CD8-positive, alpha-beta memory T cell (primary cell): ENCODE results near the gene ACTR1B. TPM values are rescaled to one million over a fixed set of nuclear protein-coding genes. Genes with fewer than 3 reads are reported as not detected.
A peak's percentile ranks its signal among the peaks of the same experiment; 100 is the strongest.

Source experiments
- CTCF ChIA-PET: fragments of 350-600 bp; sonication (Branson Sonifier 250); formaldehyde crosslinking; loops from one replicate; lab custom pipeline; 2021; ENCODE audit warnings: antibody characterized with exemption; lab: Charles Lee
- POLR2A ChIA-PET: fragments of 350-600 bp; sonication (Branson Sonifier 250); formaldehyde crosslinking; loops from one replicate; lab custom pipeline; 2021; ENCODE audit warnings: antibody characterized with exemption; lab: Charles Lee
- DNase-seq, 5 donors: peaks; one replicate each; pipeline versions ENCODE4 v3.0.0 to v3.0.0-alpha.2; 2020 to 2022; ENCODE audit warnings: mixed read lengths in 1 of 5
- H3K27ac ChIP-seq: one replicate; pipeline ENCODE4 v1.7.0; 2013; ENCODE audit warnings: low read depth, mild to moderate bottlenecking, low read length, moderate library complexity
- H3K27me3 ChIP-seq: 2 replicates; pipeline ENCODE4 v1.7.0; 2013; ENCODE audit warnings: low read length, mild to moderate bottlenecking; ENCODE audit not compliant: insufficient read depth, poor library complexity, severe bottlenecking
- H3K36me3 ChIP-seq: 2 replicates; pipeline ENCODE4 v1.7.0; 2013; ENCODE audit warnings: mild to moderate bottlenecking, low read length, moderate library complexity; ENCODE audit not compliant: insufficient read depth
- H3K4me1 ChIP-seq: 2 replicates; pipeline ENCODE4 v1.7.0; 2013; ENCODE audit warnings: mild to moderate bottlenecking, low read length, moderate library complexity; ENCODE audit not compliant: insufficient read depth
- H3K4me3 ChIP-seq: 2 replicates; pipeline ENCODE4 v1.7.0; 2013; ENCODE audit warnings: mild to moderate bottlenecking, low read length
- H3K9me3 ChIP-seq: 2 replicates; pipeline ENCODE4 v1.7.0; 2013; ENCODE audit warnings: mild to moderate bottlenecking, low read length
- H3K27ac Mint-ChIP-seq, 8 donors: one replicate each; pipeline ENCODE4 v1.8.0; 2020 to 2021; ENCODE audit warnings: mixed read lengths in 8 of 8, mild to moderate bottlenecking in 6 of 8, inconsistent platforms in 3 of 8, moderate library complexity in 3 of 8
- H3K27me3 Mint-ChIP-seq, 2 donors: one replicate each; pipeline ENCODE4 v1.8.0; 2020 to 2021; ENCODE audit warnings: mixed read lengths in 2 of 2, mild to moderate bottlenecking in 1 of 2, moderate library complexity in 1 of 2
- H3K36me3 Mint-ChIP-seq, 3 donors: one replicate each; pipeline ENCODE4 v1.8.0; 2020 to 2021; ENCODE audit warnings: mixed read lengths in 3 of 3, inconsistent platforms in 1 of 3, mild to moderate bottlenecking in 1 of 3
- H3K4me1 Mint-ChIP-seq, 3 donors: one replicate each; pipeline ENCODE4 v1.8.0; 2020 to 2021; ENCODE audit warnings: mixed read lengths in 3 of 3, inconsistent platforms in 1 of 3, mild to moderate bottlenecking in 1 of 3
- H3K4me3 Mint-ChIP-seq, 7 donors: one replicate each; pipeline ENCODE4 v1.8.0; 2020 to 2021; ENCODE audit warnings: mixed read lengths in 7 of 7, mild to moderate bottlenecking in 6 of 7, moderate library complexity in 4 of 7, inconsistent platforms in 2 of 7
- H3K9me3 Mint-ChIP-seq, 5 donors: one replicate each; pipeline ENCODE4 v1.8.0; 2020 to 2022; ENCODE audit warnings: mixed read lengths in 5 of 5, mild to moderate bottlenecking in 3 of 5, moderate library complexity in 2 of 5, inconsistent platforms in 1 of 5
- polyA plus RNA-seq: library from polyadenylated mRNA; unstranded; fragments of 300-500 nt; fragmentation: Illumina TruSeq; gene quantifications from one replicate; pipeline ENCODE4 v1.2.3, GENCODE V29; 2021
- total RNA-seq, 2 experiments: library from RNA; stranded (reverse); gene quantifications; one replicate each; pipeline ENCODE4 v1.2.3, GENCODE V29; 2021

The ACTR1B gene
- total and polyA plus RNA-seq, 3 experiments from 2014 or later: 16.5 to 80.6 (median 76.6) TPM

DNA sequence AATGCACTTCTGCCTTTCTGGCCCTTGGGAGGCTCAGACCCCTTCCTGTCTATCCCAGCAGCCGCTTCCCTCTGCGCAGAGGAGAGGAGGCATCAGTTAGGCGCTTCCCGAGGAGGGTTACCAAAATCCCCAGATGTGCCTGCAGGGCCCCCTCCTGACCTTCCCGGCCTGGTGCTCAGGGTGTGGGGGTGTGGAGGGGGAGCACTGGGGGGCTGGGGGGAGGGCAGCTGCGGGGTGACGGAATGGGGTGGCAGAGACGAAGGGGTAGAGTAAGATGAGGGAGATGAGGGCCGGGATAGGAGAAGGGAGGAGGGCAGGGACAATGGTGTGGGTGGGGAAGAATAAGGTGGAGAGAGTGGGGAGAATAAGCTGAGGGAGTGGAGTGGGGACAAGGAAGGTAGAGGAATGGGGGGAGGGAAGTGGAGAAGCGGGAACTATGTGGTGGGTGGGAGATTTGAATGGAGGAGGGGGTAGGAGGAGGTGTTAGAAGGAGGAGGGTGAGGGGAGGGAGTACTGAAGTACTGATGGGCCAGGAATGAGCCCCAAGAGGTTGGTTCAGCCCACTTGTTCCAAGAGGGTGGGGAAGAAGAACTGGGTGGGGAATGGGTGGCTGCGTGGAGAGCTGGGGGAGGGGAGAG, 43.0 kb upstream of the ACTR1B start:
- Mint-ChIP-seq H3K36me3 (peaks cover 0 to 1% (median 0%) of the 10 kb centered on the region in 3 donors), H3K27me3 (peaks cover 5% of the 10 kb centered on the region in 2 donors), H3K9me3 (no peaks in the 10 kb centered on the region), H3K4me3 (no peak overlapping the region), H3K4me1 (peaks cover 17 to 22% (median 20%) of the 10 kb centered on the region in 3 donors), H3K27ac (no peak overlapping the region)
- Histone ChIP-seq H3K27ac (no peak overlapping the region), H3K36me3 (no peaks in the 10 kb centered on the region), H3K9me3 (no peaks in the 10 kb centered on the region), H3K4me3 (no peak overlapping the region), H3K4me1 (peaks cover 19% of the 10 kb centered on the region), H3K27me3 (no peaks in the 10 kb centered on the region)
- ChIA-PET POLR2A (no interaction called here), CTCF (interaction anchor here (0.6 to 16.2 kb wide), 5 partner anchors 9 to 43 kb away, joined by 3 to 301 read pairs (median 7); partner anchors contain the start of gene ACTR1B)
- no peak for DNase-seq

DNA sequence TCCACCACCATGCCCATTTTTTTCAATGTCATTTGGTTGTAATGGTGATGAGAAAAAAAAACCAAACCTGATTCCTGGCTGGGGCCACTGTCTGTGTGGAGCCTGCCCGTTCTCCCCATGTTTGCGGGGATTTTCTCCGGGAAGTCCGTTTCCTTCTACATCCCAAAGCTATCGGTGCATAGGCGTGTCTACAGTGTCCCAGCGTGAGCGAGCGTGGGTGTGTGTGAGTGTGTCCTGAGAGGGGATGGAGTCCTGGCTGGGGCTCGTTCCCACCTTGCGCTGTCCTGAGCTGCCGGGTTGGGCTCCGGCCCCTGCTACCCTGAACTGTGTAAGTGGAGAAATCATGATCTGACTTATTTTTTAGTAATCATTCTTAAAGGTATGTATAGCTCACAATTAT, 42.3 kb upstream of the ACTR1B start:
- H3K27ac Mint-ChIP-seq: no peak overlapping the region
- Histone ChIP-seq H3K27me3 (no peaks in the 10 kb centered on the region), H3K36me3 (no peaks in the 10 kb centered on the region), H3K27ac (no peak overlapping the region), H3K4me3 (no peak overlapping the region), H3K9me3 (no peaks in the 10 kb centered on the region), H3K4me1 (peaks cover 11% of the 10 kb centered on the region)
- no peaks in the 10 kb centered on the region for H3K9me3 Mint-ChIP-seq
- peaks cover 10 to 15% (median 13%) of the 10 kb centered on the region in 3 donors for H3K4me1 Mint-ChIP-seq
- peaks cover 0 to 1% (median 0%) of the 10 kb centered on the region in 3 donors for H3K36me3 Mint-ChIP-seq
- POLR2A ChIA-PET: no interaction called here
- H3K27me3 Mint-ChIP-seq: peaks cover 5% of the 10 kb centered on the region in 2 donors
- CTCF ChIA-PET: interaction anchor here (1.8 to 16.2 kb wide), 2 partner anchors 13 to 40 kb away, joined by 7 to 301 read pairs; no protein-coding TSS in a partner anchor
- H3K4me3 Mint-ChIP-seq: no peak overlapping the region
- no peak for DNase-seq

DNA sequence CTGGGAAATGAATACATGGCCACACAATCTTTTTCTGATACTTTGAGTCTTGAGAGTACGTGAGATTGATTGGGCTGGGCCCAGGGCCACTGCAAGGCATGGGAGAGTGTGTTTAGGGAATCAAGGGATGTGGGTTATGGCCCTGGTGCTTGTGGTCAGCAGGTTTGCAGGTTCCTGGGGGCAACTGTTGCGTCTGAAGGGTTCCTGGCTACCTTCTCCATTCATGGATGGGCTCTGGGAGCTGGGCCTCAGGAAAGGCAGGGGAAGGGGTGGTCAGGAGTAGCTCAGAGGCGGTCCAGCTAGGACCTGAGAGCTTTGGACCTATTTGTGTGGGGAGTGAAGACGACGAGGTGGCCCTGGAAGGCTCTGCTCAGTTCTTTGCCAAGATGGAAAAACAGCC, 41.1 kb upstream of the ACTR1B start:
- H3K36me3 Mint-ChIP-seq: peaks cover 0 to under 1% (median 0%) of the 10 kb centered on the region in 3 donors
- no peaks in the 10 kb centered on the region for H3K9me3 Mint-ChIP-seq
- POLR2A ChIA-PET: no interaction called here
- CTCF ChIA-PET: interaction anchor here (0.9 to 16.2 kb wide), 2 partner anchors 9 to 41 kb away, joined by 3 to 301 read pairs; partner anchors contain the start of gene ZAP70
- H3K27me3 ChIP-seq: no peaks in the 10 kb centered on the region
- H3K4me3 ChIP-seq: no peak overlapping the region
- H3K27ac Mint-ChIP-seq: no peak overlapping the region
- H3K36me3 ChIP-seq: no peaks in the 10 kb centered on the region
- H3K4me1 Mint-ChIP-seq: peaks cover 4 to 8% (median 5%) of the 10 kb centered on the region in 3 donors
- H3K27ac ChIP-seq: no peak overlapping the region
- peaks cover 1% of the 10 kb centered on the region for H3K4me1 ChIP-seq
- no peak for DNase-seq
- peaks cover 5% of the 10 kb centered on the region in 2 donors for H3K27me3 Mint-ChIP-seq
- no peaks in the 10 kb centered on the region for H3K9me3 ChIP-seq
- H3K4me3 Mint-ChIP-seq: peak overlapping the region in 1 of 7 donors; percentile 21

DNA sequence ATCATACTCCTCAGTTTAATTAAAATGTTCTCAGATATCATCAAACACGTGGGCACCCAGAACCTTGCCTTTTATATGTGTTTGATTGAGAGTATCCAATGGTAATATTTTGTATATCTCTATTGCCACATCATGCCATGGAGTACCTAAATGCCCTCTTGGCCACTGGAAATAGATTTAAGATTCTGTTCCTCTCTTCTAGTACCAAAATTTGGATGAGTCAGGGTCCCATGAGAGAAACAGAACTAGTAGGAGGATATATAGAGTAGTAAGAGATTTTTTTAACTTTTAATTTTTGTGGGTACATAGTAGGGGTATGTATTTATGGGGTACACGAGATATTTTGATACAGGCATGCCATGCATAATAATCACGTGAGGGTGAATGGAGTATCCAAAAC, 39.9 kb upstream of the ACTR1B start:
- CTCF ChIA-PET: interaction anchor here (6.0 to 16.2 kb wide), 2 partner anchors 10 to 42 kb away, joined by 43 to 301 read pairs; partner anchors contain the start of gene ZAP70
- H3K27me3 ChIP-seq: no peaks in the 10 kb centered on the region
- no peaks in the 10 kb centered on the region for H3K36me3 ChIP-seq
- H3K9me3 ChIP-seq: no peaks in the 10 kb centered on the region
- DNase-seq: no peak
- Mint-ChIP-seq H3K36me3 (no peaks in the 10 kb centered on the region), H3K27ac (no peak overlapping the region), H3K4me3 (no peak overlapping the region), H3K9me3 (no peaks in the 10 kb centered on the region), H3K27me3 (peaks cover 4 to 5% of the 10 kb centered on the region in 2 donors), H3K4me1 (peaks cover 0 to 6% (median 1%) of the 10 kb centered on the region in 3 donors)
- no peak overlapping the region for H3K27ac ChIP-seq
- POLR2A ChIA-PET: no interaction called here
- no peak overlapping the region for H3K4me3 ChIP-seq
- no peaks in the 10 kb centered on the region for H3K4me1 ChIP-seq

DNA sequence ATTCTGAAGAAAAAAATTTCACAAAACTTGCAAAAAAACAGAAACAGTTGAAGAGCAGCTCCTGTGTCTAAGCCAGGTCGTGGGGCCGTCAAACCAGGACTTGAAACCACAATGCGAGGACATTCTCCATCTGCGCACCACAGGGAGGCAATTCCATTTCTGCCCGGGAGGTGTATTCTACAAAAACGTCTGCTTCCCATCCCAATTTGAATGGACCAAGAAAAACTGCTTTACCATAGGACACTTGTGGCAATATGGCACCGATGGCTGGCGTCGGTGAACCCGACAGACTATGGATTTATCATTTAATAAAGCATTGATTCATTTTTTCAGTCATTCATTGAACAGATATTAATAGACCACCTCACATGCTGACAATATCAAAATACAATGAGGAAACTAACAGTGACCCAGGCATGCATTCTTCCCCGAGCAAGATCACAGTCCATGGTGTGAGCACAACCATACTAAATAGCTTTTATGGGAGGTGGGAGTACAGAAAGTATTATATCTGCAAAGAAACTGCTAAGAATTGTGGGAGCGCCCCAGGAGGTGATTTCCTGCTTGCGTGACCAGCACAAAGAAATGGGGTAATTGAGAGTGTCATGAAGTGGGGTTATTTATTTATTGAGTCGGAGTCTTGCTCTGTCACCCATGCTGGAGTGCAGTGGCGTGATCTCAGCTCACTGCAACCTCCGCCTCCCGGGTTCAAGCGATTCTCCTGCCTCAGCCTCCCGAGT, 39.1 kb upstream of the ACTR1B start:
- Mint-ChIP-seq H3K27ac (no peak overlapping the region), H3K36me3 (no peaks in the 10 kb centered on the region), H3K27me3 (peaks cover 0 to 3% of the 10 kb centered on the region in 2 donors), H3K9me3 (no peaks in the 10 kb centered on the region), H3K4me3 (no peak overlapping the region), H3K4me1 (peaks cover 0 to 6% (median 1%) of the 10 kb centered on the region in 3 donors)
- Histone ChIP-seq H3K36me3 (no peaks in the 10 kb centered on the region), H3K4me1 (no peaks in the 10 kb centered on the region), H3K27me3 (no peaks in the 10 kb centered on the region), H3K4me3 (no peak overlapping the region), H3K9me3 (no peaks in the 10 kb centered on the region), H3K27ac (no peak overlapping the region)
- ChIA-PET POLR2A (no interaction called here), CTCF (interaction anchor here (0.6 to 16.2 kb wide), 3 partner anchors 10 to 43 kb away, joined by 3 to 301 read pairs (median 43); partner anchors contain the start of gene ZAP70)
- DNase-seq: no peak

DNA sequence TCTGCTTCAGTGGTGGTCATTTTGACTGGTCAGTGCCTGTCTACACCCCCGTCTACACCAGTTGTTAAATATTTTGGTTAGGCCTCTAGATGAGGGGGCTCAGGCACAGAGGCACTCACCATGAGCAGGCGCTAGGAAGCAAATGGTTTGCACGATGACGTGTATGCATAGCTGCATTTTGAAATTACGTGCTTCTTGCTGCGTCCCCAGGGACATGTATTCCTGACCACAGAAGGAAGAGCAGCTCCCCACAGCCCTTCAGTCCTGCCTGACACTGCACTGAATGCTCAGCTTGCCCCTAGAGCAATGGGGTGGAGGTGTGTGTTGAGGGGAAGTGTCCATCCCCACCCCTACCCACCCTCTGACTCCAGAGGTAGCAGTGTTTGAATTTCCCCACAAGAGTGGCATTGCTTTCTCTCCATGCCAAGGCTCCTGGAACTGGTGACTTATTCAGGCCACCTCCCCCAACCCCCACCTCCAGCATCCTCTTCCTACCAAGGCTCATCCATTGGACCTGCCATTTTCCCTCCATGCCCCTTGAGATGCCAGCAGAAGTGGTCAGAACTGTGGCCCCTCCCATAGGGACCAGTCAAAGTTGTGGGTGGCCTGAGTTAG, 38.1 kb upstream of the ACTR1B start:
- Histone ChIP-seq H3K9me3 (no peaks in the 10 kb centered on the region), H3K27me3 (no peaks in the 10 kb centered on the region), H3K4me3 (no peak overlapping the region), H3K4me1 (peaks cover 2% of the 10 kb centered on the region), H3K27ac (no peak overlapping the region), H3K36me3 (no peaks in the 10 kb centered on the region)
- DNase-seq: no peak
- CTCF ChIA-PET: interaction anchor here (1.1 to 7.0 kb wide), 3 partner anchors 8 to 48 kb away, joined by 3 to 100 read pairs (median 43); partner anchors contain the start of gene ZAP70
- H3K9me3 Mint-ChIP-seq: no peaks in the 10 kb centered on the region
- no peak overlapping the region for H3K4me3 Mint-ChIP-seq
- peaks cover 4 to 10% (median 5%) of the 10 kb centered on the region in 3 donors for H3K4me1 Mint-ChIP-seq
- peaks cover 0 to 3% of the 10 kb centered on the region in 2 donors for H3K27me3 Mint-ChIP-seq
- H3K36me3 Mint-ChIP-seq: no peaks in the 10 kb centered on the region
- no peak overlapping the region for H3K27ac Mint-ChIP-seq
- POLR2A ChIA-PET: no interaction called here

DNA sequence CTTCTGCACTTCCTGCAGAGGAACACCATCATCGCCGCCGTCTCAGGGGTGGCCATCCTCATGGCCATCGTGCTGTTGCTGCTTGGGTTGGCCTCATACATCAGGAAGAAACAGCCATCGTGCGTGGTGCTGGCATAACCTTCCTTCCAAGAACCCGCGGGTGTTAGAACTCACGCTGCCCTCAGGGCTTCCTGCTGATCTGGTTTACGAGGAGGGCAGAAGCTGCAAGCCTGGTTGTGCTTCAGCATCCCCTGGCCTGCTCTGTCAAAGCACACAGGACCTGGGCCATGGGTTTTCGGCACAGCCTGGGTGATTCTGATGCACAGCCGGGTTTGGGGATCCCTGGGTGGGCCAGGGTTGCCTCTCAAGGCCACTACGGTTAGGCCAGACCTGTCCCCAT, 37.3 kb upstream of the ACTR1B start:
- peaks cover 6 to 11% (median 6%) of the 10 kb centered on the region in 3 donors for H3K4me1 Mint-ChIP-seq
- H3K4me3 Mint-ChIP-seq: no peak overlapping the region
- no peaks in the 10 kb centered on the region for H3K9me3 Mint-ChIP-seq
- Histone ChIP-seq H3K27ac (no peak overlapping the region), H3K4me1 (peaks cover 4% of the 10 kb centered on the region), H3K36me3 (no peaks in the 10 kb centered on the region), H3K9me3 (no peaks in the 10 kb centered on the region), H3K4me3 (no peak overlapping the region), H3K27me3 (no peaks in the 10 kb centered on the region)
- DNase-seq: no peak
- no peaks in the 10 kb centered on the region for H3K36me3 Mint-ChIP-seq
- ChIA-PET CTCF (interaction anchor here (1.1 to 7.0 kb wide), 5 partner anchors 8 to 49 kb away, joined by 3 to 100 read pairs (median 43); partner anchors contain the start of gene ZAP70), POLR2A (interaction anchor here (0.6 kb wide), 1 partner anchor 47 kb away, joined by 6 read pairs; no protein-coding TSS in a partner anchor)
- peak overlapping the region in 1 of 8 donors; percentile 28 for H3K27ac Mint-ChIP-seq
- H3K27me3 Mint-ChIP-seq: peaks cover 0 to 3% of the 10 kb centered on the region in 2 donors
